Mucosa of stomach (tissue), 1 donor: ENCODE data around the gene FFAR4.
"Not testable (repeated sequence)": the region's sequence is repeated elsewhere in the genome, so short reads cannot be mapped to it uniquely, and the experiment has no call there.

ENCODE experiments used
- H3K27me3 ChIP-seq: one replicate; pipeline ENCODE4 v1.7.0; 2013; ENCODE audit warnings: mild to moderate bottlenecking, low read length; ENCODE audit not compliant: control insufficient read depth, insufficient read depth
- H3K36me3 ChIP-seq: one replicate; pipeline ENCODE4 v1.7.0; 2013; ENCODE audit warnings: low read length; ENCODE audit not compliant: control insufficient read depth, insufficient read depth
- H3K4me1 ChIP-seq: one replicate; pipeline ENCODE4 v1.7.0; 2013; ENCODE audit warnings: mild to moderate bottlenecking, low read length; ENCODE audit not compliant: control insufficient read depth, insufficient read depth
- H3K4me3 ChIP-seq: one replicate; pipeline ENCODE4 v1.7.0; 2013; ENCODE audit warnings: low read length
- H3K9ac ChIP-seq: one replicate; pipeline ENCODE4 v1.7.0; 2013; ENCODE audit warnings: mild to moderate bottlenecking, low read length, moderate library complexity
- H3K9me3 ChIP-seq: one replicate; pipeline ENCODE4 v1.7.0; 2013; ENCODE audit warnings: mild to moderate bottlenecking, low read length, moderate library complexity; ENCODE audit not compliant: control insufficient read depth
- donor health status: Pancreatic carcinoma.

Gene FFAR4

GRCh38 chr10:93566435-93567276, at the start of gene FFAR4:
TSS of gene FFAR4 (plus strand) at chr10:93566665. CDS start at chr10:93566721, 56 bp downstream.
- Histone ChIP-seq H3K27me3 (peaks cover 30% of the 10 kb centered on the region), H3K9ac (peak within 1 kb of the TSS; percentile 17)

GRCh38 chr10:93518531-93518930, 47.9 kb upstream of the FFAR4 start:
- no peaks in the 10 kb centered on the region for H3K27me3 ChIP-seq
- no peak overlapping the region for H3K4me3 ChIP-seq
- no peaks in the 10 kb centered on the region for H3K4me1 ChIP-seq
- H3K9me3 ChIP-seq = no peaks in the 10 kb centered on the region
- no peak overlapping the region for H3K9ac ChIP-seq
- H3K36me3 ChIP-seq = no peaks in the 10 kb centered on the region

More at GRCh38 chr10:93566435-93567276, at the start of gene FFAR4:
- Histone ChIP-seq H3K36me3 (no peaks in the 10 kb centered on the region), H3K4me1 (peaks cover 8% of the 10 kb centered on the region), H3K4me3 (peak within 1 kb of the TSS; percentile 23), H3K9me3 (no peaks in the 10 kb centered on the region)

GRCh38 chr10:93535293-93535692, 31.2 kb upstream of the FFAR4 start:
- Histone ChIP-seq H3K27me3 (no peaks in the 10 kb centered on the region), H3K36me3 (no peaks in the 10 kb centered on the region), H3K9ac (no peak overlapping the region), H3K4me3 (no peak overlapping the region), H3K9me3 (no peaks in the 10 kb centered on the region), H3K4me1 (no peaks in the 10 kb centered on the region)

GRCh38 chr10:93540871-93541270, 25.6 kb upstream of the FFAR4 start:
- H3K9me3 ChIP-seq, H3K36me3 ChIP-seq, H3K4me3 ChIP-seq, H3K9ac ChIP-seq, H3K27me3 ChIP-seq, H3K4me1 ChIP-seq: not testable (repeated sequence)

- Histone ChIP-seq H3K9ac (peak overlapping the region; percentile 34), H3K4me3 (no peak overlapping the region), H3K4me1 (peaks cover 9% of the 10 kb centered on the region), H3K9me3 (no peaks in the 10 kb centered on the region), H3K36me3 (no peaks in the 10 kb centered on the region), H3K27me3 (no peaks in the 10 kb centered on the region)
These were observed 24.8 kb upstream of the FFAR4 start for GRCh38 chr10:93541402-93542357.

- Histone ChIP-seq H3K36me3 (no peaks in the 10 kb centered on the region), H3K4me3 (no peak overlapping the region), H3K9ac (peak overlapping the region; percentile 34), H3K4me1 (peaks cover 9% of the 10 kb centered on the region), H3K9me3 (no peaks in the 10 kb centered on the region), H3K27me3 (no peaks in the 10 kb centered on the region)
These were observed 24.1 kb upstream of the FFAR4 start for GRCh38 chr10:93542358-93542791.

- not testable (repeated sequence) for H3K9ac ChIP-seq, H3K9me3 ChIP-seq
These were observed 19.5 kb upstream of the FFAR4 start for GRCh38 chr10:93546995-93547394.

GRCh38 chr10:93547522-93547921, 18.9 kb upstream of the FFAR4 start:
- no peak overlapping the region for H3K4me3 ChIP-seq
- peaks cover 11% of the 10 kb centered on the region for H3K4me1 ChIP-seq
- H3K9me3 ChIP-seq = no peaks in the 10 kb centered on the region
- no peaks in the 10 kb centered on the region for H3K27me3 ChIP-seq
- H3K9ac ChIP-seq = no peak overlapping the region
- H3K36me3 ChIP-seq = no peaks in the 10 kb centered on the region

More at GRCh38 chr10:93546995-93547394, 19.5 kb upstream of the FFAR4 start:
- H3K27me3 ChIP-seq, H3K4me3 ChIP-seq, H3K36me3 ChIP-seq: not testable (repeated sequence)
- H3K4me1 ChIP-seq = peaks cover 16% of the 10 kb centered on the region

GRCh38 chr10:93548376-93549071, 17.9 kb upstream of the FFAR4 start:
- H3K9ac ChIP-seq = no peak overlapping the region
- no peak overlapping the region for H3K4me3 ChIP-seq
- no peaks in the 10 kb centered on the region for H3K36me3 ChIP-seq
- no peaks in the 10 kb centered on the region for H3K27me3 ChIP-seq
- H3K4me1 ChIP-seq = peaks cover 10% of the 10 kb centered on the region
- no peaks in the 10 kb centered on the region for H3K9me3 ChIP-seq

- H3K9me3 ChIP-seq = no peaks in the 10 kb centered on the region
- no peak overlapping the region for H3K9ac ChIP-seq
- H3K27me3 ChIP-seq = no peaks in the 10 kb centered on the region
- no peak overlapping the region for H3K4me3 ChIP-seq
- H3K4me1 ChIP-seq = peaks cover 17% of the 10 kb centered on the region
- no peaks in the 10 kb centered on the region for H3K36me3 ChIP-seq
These were observed 15.9 kb upstream of the FFAR4 start for GRCh38 chr10:93550606-93551005.

- H3K9me3 ChIP-seq = no peaks in the 10 kb centered on the region
- H3K9ac ChIP-seq = no peak overlapping the region
- no peaks in the 10 kb centered on the region for H3K36me3 ChIP-seq
- peaks cover 17% of the 10 kb centered on the region for H3K4me1 ChIP-seq
- no peak overlapping the region for H3K4me3 ChIP-seq
- no peaks in the 10 kb centered on the region for H3K27me3 ChIP-seq
These were observed 13.7 kb upstream of the FFAR4 start for GRCh38 chr10:93552780-93553179.
